GM21737 (cell line): ENCODE results near the gene INTS1.

Experiments
- ATAC-seq: cut with Tn5 transposase; IDR thresholded peaks from one replicate; pipeline ENCODE4 v1.9.1; 2021; ENCODE audit warnings: mild to moderate bottlenecking, moderate library complexity; ENCODE audit not compliant: unreplicated experiment

INTS1 gene

GRCh38 chr7:1466524-1467271 is 37.5 kb downstream of the INTS1 start:
- ATAC-seq: no peak

- ATAC-seq: no peak
Observed at GRCh38 chr7:1464694-1465093, 39.5 kb downstream of the INTS1 start.

- ATAC-seq: no peak
Observed at GRCh38 chr7:1463676-1464223, 40.4 kb downstream of the INTS1 start.

GRCh38 chr7:1461646-1462375 is 42.4 kb downstream of the INTS1 start:
- no peak for ATAC-seq

GRCh38 chr7:1460821-1461645 is 43.2 kb downstream of the INTS1 start:
- ATAC-seq: no peak

GRCh38 chr7:1459920-1460820 is 44.0 kb downstream of the INTS1 start:
- ATAC-seq: no peak

GRCh38 chr7:1459512-1459892 is 44.7 kb downstream of the INTS1 start:
- peak; percentile 93 for ATAC-seq

- peak; percentile 4 for ATAC-seq
Observed at GRCh38 chr7:1458683-1459511, 45.3 kb downstream of the INTS1 start, which contains the start of gene MICALL2. Gene MICALL2 (minus strand): TSS chr7:1459470. CDS start chr7:1459326, 144 bp downstream.

GRCh38 chr7:1457949-1458682 is 46.1 kb downstream of the INTS1 start:
- ATAC-seq: no peak

GRCh38 chr7:1457059-1457948 is 46.9 kb downstream of the INTS1 start:
- ATAC-seq: no peak

GRCh38 chr7:1455955-1456354 is 48.2 kb downstream of the INTS1 start:
- no peak for ATAC-seq

- no peak for ATAC-seq
Observed at GRCh38 chr7:1455241-1455939, 48.8 kb downstream of the INTS1 start.

GRCh38 chr7:1454542-1454941 is 49.6 kb downstream of the INTS1 start:
- no peak for ATAC-seq

GRCh38 chr7:1452205-1452604 is 52.0 kb downstream of the INTS1 start:
- no peak for ATAC-seq

GRCh38 chr7:1450987-1451386 is 53.2 kb downstream of the INTS1 start:
- no peak for ATAC-seq

GRCh38 chr7:1450431-1450830 is 53.8 kb downstream of the INTS1 start:
- ATAC-seq: no peak

- ATAC-seq: no peak
Observed at GRCh38 chr7:1449951-1450350, 54.2 kb downstream of the INTS1 start.
